ENCODE measurements around the gene P3H1.
A peak's percentile ranks its signal among the peaks of the same experiment; 100 is the strongest.

The P3H1 gene

DNA sequence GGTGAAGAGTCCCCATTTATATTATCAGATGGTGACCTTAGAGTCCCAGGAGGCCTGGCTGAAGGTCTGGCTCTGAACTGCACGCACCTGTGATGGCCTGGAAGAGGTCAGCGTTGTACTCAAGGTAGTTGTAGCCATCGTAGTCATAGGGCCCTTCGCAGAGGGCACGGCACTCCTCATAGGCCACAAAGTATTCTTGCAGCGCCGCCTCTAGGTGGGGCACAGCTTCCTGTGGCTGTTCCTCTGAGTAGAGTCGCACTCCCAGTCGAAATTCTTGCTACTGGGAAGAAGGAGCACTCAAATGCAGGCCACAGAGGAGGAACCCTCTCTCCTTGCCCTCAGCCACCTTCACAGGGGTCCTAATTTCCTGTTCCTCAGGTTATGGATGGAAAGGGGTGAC, 7.7 kb downstream of the P3H1 start:
- H3K4me3 ChIP-seq (ENCODE audit: low read depth, low read length) = no peak overlapping the region
- no peak for DNase-seq (ENCODE audit: low read depth)
- TF ChIP-seq MYC (IDR thresholded peaks at IDR 0.05; ENCODE audit: low read depth, low read length) = no peak
- TF ChIP-seq, protein P1, sequence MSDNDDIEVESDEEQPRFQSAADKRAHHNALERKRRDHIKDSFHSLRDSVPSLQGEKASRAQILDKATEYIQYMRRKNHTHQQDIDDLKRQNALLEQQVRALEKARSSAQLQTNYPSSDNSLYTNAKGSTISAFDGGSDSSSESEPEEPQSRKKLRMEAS (IDR thresholded peaks at IDR 0.05; ENCODE audit: low read depth, low read length) = no peak
- TF ChIP-seq POLR2A (IDR thresholded peaks at IDR 0.05; ENCODE audit: extremely low read depth, insufficient read length) = no peak
- TF ChIP-seq, protein P2, sequence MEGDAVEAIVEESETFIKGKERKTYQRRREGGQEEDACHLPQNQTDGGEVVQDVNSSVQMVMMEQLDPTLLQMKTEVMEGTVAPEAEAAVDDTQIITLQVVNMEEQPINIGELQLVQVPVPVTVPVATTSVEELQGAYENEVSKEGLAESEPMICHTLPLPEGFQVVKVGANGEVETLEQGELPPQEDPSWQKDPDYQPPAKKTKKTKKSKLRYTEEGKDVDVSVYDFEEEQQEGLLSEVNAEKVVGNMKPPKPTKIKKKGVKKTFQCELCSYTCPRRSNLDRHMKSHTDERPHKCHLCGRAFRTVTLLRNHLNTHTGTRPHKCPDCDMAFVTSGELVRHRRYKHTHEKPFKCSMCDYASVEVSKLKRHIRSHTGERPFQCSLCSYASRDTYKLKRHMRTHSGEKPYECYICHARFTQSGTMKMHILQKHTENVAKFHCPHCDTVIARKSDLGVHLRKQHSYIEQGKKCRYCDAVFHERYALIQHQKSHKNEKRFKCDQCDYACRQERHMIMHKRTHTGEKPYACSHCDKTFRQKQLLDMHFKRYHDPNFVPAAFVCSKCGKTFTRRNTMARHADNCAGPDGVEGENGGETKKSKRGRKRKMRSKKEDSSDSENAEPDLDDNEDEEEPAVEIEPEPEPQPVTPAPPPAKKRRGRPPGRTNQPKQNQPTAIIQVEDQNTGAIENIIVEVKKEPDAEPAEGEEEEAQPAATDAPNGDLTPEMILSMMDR (IDR thresholded peaks at IDR 0.05; ENCODE audit: low read depth, low read length) = no peak

DNA sequence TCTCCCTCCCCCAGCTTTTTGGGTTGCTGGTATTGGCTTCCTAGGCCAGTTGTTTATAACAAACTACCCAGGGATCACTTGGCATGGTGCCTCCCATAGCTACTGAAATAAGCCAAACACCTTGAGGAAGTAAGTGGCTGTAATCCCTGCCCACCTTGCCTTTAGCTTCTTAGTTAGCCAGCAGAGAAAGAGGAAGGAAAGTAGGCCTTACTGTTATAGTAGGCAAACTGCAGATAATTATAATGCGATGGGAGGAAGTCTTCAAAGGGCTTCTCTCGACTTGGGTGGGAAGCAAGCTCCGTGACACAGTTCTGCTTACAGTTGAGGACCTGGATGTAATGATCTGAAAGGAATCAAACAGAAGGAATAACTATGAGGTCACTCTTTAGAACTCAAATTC, 8.2 kb downstream of the P3H1 start:
- TF ChIP-seq MYC (IDR thresholded peaks at IDR 0.05; ENCODE audit: low read depth, low read length) (no peak), POLR2A (IDR thresholded peaks at IDR 0.05; ENCODE audit: extremely low read depth, insufficient read length) (no peak)
- TF ChIP-seq, protein P2 (IDR thresholded peaks at IDR 0.05; ENCODE audit: low read depth, low read length) = no peak
- TF ChIP-seq, protein P1 (IDR thresholded peaks at IDR 0.05; ENCODE audit: low read depth, low read length) = no peak
- no peak for DNase-seq (ENCODE audit: low read depth)
- no peak overlapping the region for H3K4me3 ChIP-seq (ENCODE audit: low read depth, low read length)

DNA sequence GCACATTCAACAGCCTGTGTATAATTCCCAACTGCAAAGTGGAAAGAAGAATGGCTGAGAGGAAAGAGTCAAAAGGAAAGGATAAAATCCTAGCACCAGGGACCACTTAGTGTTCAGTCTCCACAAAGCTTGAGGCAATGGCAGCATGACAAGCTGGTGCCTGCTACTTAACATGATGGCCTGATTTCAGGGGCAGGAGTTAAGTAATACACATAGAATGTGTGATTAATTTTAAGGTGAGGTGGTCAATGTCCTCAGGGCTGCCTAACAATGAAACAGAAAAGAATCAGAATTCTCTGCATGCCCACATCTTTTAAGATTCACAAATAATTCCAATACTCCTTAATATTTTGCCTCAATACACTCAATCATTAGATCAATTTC, 8.9 kb downstream of the P3H1 start:
- no peak for DNase-seq (ENCODE audit: low read depth)
- no peak overlapping the region for H3K4me3 ChIP-seq (ENCODE audit: low read depth, low read length)
- TF ChIP-seq MYC (IDR thresholded peaks at IDR 0.05; ENCODE audit: low read depth, low read length) (no peak), POLR2A (IDR thresholded peaks at IDR 0.05; ENCODE audit: extremely low read depth, insufficient read length) (no peak)
- TF ChIP-seq, protein P1 (IDR thresholded peaks at IDR 0.05; ENCODE audit: low read depth, low read length) = no peak
- TF ChIP-seq, protein P2 (IDR thresholded peaks at IDR 0.05; ENCODE audit: low read depth, low read length) = no peak

DNA sequence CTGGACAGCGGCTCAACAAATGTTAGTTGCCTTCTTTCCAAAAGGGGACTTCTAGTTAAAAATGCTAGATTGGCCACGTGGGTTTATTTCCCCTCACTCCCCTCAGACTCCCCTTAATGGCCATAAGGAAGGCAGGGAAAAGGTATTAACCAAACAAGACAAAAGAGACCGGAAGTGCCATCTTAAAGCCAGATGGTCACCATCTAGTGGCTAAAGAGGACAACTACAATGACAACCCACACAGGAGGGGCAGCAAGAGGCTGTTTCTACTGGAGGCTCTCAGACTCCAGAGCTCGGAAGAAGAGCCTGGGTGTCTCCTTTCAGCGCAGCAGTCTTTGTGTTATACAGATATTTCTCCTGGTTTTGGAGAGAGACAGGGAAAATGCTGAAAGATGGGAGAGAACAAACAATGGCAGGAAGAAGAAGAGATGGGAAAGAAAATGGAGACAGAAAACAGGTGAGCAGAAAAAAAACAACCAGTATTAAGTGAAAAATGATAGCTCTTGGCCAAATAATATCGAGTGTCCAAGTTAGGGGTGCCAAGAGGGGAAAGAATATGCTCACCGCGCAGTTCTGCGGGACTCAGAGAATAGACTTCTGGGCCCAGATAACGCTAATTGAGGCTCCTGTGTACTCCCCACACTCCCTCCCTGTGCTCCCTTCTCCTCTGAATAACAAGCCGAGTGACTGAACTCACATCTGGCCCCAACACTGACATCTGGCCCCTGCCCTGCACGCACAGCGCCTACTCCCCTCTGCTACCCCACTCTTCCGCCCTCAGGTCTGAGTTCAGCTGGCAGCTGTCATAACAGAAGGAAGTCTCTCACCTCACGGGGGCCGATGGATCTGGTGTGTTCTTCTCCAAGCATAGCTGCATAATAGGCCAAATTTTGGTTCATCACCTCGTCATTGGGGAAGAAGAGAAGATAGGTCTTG, 9.6 kb downstream of the P3H1 start:
- DNase-seq (ENCODE audit: low read depth) = peak; percentile 73
- H3K4me3 ChIP-seq (ENCODE audit: low read depth, low read length) = no peak overlapping the region
- no peak for TF ChIP-seq POLR2A (IDR thresholded peaks at IDR 0.05; ENCODE audit: extremely low read depth, insufficient read length)
- TF ChIP-seq, protein P2 (IDR thresholded peaks at IDR 0.05; ENCODE audit: low read depth, low read length) = peak; percentile 62
- TF ChIP-seq, protein P1 (IDR thresholded peaks at IDR 0.05; ENCODE audit: low read depth, low read length) = no peak; the same call in 1 of the 2 replicates
- TF ChIP-seq MYC (IDR thresholded peaks at IDR 0.05; ENCODE audit: low read depth, low read length) = no peak

DNA sequence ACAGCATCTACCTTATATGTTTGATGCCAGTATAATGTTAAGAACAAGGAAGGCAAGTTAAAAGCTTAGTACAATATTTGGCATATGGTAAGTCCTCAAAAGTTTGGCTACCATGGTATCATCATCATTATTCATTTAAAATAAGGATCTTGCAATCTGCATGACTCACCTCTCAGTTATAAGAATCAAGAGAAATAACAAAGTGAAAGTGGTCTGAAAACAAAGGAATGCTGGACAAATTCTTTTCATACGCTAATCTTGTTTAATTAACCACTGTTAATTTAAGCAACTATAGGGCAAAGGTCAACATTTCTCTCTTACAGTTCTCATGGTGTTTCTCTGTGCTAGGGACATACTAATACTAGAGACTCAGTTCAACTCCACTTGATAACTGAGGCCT, 13.8 kb downstream of the P3H1 start:
- TF ChIP-seq MYC (IDR thresholded peaks at IDR 0.05; ENCODE audit: low read depth, low read length) (no peak), POLR2A (IDR thresholded peaks at IDR 0.05; ENCODE audit: extremely low read depth, insufficient read length) (no peak)
- TF ChIP-seq, protein P1 (IDR thresholded peaks at IDR 0.05; ENCODE audit: low read depth, low read length) = no peak
- TF ChIP-seq, protein P2 (IDR thresholded peaks at IDR 0.05; ENCODE audit: low read depth, low read length) = no peak
- no peak for DNase-seq (ENCODE audit: low read depth)
- no peak overlapping the region for H3K4me3 ChIP-seq (ENCODE audit: low read depth, low read length)

Data from NB4 (cell line).